Cortex of kidney (tissue), 1 donor: ENCODE data around the gene SEZ6.

ENCODE experiments used
- DNase-seq: peaks from one replicate; lab custom pipeline; 2025; lab: John Stamatoyannopoulos, UW

The SEZ6 gene

GRCh38 chr17:29005936-29006511, at the start of gene SEZ6:
TSS of gene SEZ6 (minus strand) at chr17:29006033. CDS start at chr17:29005869, 164 bp downstream.
- no peak for DNase-seq

DNA sequence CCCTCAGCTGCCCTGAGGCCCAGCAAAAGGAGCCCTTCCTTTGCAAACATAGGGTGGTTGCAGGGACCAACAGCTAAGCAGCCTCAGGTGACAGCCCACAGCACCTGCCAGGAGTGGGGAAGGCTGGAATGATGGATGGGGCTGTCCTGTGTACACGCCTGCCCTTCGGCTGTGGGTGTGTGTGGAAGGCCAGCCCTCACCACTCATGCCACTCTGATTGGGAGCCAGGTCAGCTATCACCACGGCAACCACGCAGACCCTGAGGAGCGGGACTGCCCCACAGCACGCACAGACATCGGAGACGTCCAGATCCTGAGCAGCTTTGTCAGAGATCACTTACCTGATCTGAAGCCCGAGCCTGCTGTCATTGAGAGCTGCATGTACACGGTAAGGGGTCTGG, 49.0 kb upstream of the SEZ6 start:
- no peak for DNase-seq

DNA sequence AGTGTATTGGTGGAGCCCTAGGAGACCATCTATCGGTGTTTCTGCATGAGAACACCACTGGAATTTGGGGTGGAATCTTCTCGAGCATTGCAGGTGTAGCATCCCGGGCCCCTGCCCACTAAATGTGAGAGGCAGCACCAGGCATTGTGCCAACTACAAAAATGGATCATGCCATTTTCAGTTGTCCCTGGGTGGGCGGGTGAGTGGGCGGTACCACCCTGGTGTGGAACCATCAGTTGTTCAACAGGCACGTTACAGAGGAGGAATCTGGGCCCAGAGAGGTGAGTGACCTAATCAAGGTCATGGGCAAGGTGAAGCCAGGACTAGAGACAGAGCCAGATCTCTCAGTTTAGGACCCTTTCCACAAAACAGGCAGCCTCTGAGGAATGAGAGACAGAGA, 45.9 kb upstream of the SEZ6 start:
- DNase-seq: no peak

GRCh38 chr17:29051194-29051593, 45.4 kb upstream of the SEZ6 start:
- DNase-seq: no peak

- no peak for DNase-seq
Observed at GRCh38 chr17:29050176-29050575, 44.3 kb upstream of the SEZ6 start.

DNA sequence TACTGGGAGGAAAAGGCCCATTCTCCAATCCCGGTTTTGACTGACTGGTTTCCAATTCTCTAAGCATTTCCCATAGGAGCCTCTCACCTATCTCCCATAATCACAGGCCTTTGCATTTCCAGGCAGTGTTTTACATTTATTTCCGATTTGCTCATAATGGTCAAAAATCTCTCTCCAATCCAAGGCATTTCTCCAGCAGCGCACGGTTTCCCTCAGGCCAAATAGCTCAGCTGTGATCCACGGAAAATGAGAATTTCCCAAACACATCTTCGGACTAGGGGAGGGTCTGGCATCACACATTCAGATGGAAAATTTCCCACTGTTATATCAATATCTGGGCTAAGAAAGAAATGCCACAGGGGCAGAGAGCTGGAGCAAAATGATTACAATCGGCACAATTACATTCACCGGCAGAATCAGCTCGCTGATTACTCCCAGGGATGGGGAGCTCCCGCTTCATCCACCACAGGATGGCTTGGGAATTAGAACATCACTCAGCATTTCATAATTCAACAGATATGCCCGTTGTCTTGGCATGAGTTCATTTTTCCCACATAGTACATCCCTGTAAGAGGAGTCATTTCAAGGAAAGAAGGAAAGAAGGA, 43.8 kb upstream of the SEZ6 start:
- no peak for DNase-seq

DNA sequence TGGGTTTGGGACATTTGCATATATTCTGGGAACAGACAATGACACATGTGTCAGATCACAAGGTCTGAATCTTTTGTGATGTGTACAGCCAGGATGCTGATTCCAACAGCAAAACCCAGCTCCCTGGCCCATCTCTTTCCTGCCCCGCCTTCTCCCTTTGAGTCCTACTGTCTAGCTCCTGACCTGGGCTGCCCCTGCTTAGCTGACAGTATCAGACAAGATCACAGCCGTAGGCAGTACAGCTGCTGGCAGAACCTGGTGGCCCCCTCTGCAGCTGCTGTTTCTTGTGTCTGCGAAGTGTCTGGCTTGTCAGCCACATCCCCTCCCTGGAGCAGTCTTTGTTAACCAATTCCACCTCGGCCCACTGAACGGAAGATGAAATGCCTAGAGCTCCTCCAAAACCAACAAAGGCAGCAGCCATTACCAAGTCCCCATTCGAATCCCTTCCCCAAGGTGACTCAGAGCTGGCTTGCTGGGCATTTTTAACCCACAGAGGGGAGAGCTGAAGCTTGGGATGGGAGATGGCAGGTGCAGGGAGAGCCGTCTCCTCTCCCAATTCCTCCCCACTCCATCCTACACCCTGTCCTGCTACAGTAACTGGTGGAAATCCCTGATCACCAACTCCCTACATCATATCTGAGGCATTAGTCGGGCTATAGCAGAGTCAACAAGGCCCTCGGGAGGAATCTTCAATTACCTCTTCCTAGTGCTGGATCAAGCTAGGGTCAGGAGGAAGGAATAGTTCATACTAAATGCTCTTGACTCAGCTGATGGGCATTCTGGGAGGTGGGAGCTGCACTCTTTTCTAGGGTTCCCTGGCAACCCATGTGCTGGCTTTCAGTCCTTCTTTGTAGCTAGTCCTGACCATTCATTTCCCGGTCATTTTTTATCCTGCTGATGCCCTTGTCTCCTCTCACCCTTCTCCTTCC, 42.9 kb upstream of the SEZ6 start:
- no peak for DNase-seq

GRCh38 chr17:29046473-29046839, 40.6 kb upstream of the SEZ6 start:
- no peak for DNase-seq

- no peak for DNase-seq
Observed at GRCh38 chr17:29045734-29046472, 40.1 kb upstream of the SEZ6 start.

DNA sequence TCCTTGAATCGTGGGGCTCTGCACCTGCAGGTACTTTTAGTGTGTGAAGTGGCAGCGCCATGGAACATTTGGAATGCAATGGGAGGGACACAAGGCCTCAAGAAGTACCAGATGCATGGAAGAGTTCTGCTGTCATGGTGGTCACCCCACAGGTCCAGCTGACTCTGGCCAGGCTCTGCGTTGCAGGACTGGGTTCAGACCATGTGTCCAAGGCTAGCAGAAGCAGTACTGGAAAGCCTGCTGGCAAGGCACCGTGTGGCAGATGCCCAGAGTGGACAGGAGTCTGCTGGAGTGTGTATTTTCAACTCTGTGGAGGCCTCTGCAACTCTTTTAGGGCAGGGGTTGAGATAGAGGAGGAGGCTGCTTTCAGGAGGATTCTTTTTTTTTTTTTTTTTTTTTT, 39.2 kb upstream of the SEZ6 start:
- no peak for DNase-seq

DNA sequence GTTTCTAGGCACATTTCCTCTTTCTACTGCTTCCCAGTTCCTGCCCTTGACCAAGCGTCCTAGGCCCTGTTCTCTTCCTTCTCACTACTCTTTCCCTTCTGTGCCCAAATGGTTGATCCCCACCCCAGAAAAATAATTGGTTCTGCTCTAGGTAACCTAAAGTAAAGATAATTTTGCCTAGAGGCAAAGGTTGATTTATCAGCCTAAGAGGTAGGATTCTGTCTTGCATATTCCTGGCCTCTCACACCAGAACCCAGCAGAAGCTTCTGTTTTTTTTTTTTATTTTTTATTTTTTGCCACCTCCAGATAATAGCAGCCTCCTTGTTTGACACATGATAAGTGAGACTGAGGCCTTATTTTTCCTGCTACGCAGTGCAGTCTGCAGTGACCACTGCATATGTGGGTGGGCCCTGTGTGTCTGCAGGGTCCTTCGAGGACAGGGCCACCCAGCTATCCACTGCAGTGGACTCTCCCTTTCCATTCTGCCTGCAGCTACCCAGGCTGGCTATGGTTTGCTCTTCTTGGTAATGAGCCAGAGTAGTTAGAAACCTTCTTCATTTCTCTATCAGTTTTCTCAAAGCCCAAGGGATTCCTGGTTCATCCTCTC, 37.8 kb upstream of the SEZ6 start:
- DNase-seq: no peak

- no peak for DNase-seq
Observed at GRCh38 chr17:29042679-29043538, 37.1 kb upstream of the SEZ6 start, which contains the start of gene PIPOX. TSS of gene PIPOX (plus strand) at chr17:29043141. CDS start at chr17:29043226, 85 bp downstream.

DNA sequence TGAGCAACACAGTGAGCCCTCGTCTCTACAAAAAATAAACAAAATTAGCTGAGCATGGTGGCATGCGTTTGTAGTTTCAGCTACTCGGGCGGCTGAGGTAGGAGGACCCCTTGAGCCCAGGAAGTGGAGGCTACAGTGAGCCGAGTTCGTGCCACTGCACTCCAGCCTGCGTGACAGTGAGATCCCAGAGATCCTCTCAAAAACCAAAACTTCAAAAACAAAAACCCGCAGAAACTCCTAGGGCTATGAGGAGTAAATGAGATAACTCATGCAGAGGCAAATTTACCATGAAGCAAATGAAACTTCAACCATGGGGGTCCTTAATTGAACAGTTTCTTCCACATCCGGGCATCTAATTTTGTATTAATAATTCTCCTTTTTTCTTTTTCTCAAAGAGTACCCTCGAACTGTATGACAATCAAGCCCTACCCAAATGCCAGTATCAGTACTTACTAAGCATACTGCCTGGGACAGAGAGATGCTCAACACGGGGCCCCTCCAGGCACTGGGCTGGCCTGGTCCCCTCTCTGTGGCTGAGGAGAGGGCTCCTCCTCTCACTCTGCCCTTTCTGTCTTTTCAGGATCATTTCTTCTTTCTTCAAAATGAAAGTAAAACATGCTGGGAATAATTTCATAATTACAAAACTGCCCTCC, 36.3 kb upstream of the SEZ6 start:
- no peak for DNase-seq

GRCh38 chr17:29041571-29041970, 35.7 kb upstream of the SEZ6 start:
- no peak for DNase-seq

DNA sequence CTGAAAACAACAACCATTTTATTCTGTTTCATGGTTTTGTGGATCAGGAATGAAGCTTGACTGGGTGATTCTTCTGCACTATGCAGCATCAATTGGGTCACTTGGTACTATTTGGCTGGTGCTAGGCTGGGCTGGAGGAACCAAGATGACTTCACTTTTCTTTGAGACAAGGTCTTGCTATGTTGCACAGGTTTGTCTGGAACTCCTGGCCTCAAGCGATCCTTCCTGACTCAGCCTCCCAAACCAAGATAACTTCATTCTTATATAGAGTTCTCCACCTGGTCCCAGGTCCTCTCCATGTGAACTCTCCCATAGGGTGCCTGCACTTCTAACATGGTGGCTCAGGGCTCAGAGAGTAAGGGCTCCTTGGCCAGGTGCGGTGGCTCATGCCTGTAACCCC, 35.3 kb upstream of the SEZ6 start:
- no peak for DNase-seq

DNA sequence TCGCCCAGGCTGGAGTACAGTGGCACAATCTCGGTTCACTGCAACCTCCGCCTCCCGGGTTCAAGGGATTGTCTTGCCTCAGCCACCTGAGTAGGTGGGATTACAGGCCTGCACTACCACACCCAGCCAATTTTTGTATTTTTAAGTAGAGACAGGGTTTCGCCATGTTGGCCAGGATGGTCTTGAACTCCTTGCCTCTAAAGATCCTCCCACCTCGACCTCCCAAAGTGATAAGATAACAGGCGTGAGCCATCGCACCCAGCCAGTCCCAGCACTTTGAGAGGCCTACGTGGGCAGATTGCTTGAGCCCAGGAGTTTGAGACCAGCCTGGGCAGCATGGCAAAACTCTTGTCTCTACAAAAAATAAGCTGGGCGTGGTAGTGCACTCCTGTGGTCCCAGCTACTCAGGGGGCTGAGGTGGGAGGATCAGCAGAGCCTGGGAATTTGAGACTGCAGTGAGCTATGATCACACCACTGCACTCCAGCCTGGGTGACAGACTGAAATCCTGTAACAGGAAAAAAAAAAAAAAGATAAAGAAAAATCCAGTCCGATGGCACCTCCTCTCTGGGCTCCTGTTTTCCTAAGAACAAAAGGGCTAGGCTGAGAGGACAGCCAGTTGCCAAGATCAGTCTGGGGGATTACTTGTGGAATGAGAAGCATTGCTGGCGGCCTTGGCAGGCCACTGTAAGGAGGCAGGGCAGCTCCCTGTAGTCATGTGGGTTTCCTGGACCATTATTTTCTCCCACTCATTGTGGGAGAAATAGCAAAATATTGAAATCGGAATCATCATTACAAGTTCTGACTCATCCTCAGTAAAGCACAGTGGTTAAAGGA, 34.1 kb upstream of the SEZ6 start:
- no peak for DNase-seq

GRCh38 chr17:29038085-29038795, 32.4 kb upstream of the SEZ6 start:
- DNase-seq: no peak

GRCh38 chr17:29037739-29038084, 31.9 kb upstream of the SEZ6 start:
- no peak for DNase-seq

- DNase-seq: no peak
Observed at GRCh38 chr17:29036584-29036983, 30.8 kb upstream of the SEZ6 start.
